ENCODE results near the gene CEP95.
"Not testable (repeated sequence)": the region's sequence is repeated elsewhere in the genome, so short reads cannot be mapped to it uniquely, and the experiment has no call there.

Gene CEP95

DNA sequence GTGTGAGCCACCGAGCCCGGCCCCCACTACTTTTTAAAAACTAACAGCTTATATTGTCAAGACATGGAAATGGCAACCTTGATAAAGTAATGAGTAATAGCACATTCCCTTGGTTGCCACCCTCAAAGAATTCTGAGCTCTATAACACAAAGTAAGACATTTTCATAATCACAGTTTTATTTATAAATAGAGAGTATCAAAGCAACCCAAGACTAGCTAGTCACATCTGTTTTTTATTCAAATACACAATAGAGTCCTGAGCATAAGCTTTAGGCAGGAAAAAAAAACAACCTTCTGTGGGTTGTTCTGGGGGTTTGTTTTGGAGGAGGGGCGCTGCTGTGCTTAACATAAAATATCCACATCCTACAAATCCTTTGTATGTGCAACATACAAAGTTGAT is 68.7 kb downstream of the CEP95 start:
- no peak for DNase-seq (ENCODE audit: low spot score)

- not testable (repeated sequence) for DNase-seq (ENCODE audit: low spot score)
Measured at GRCh38 chr17:64577025-64577424, 70.2 kb downstream of the CEP95 start.

- no peak for DNase-seq (ENCODE audit: low spot score)
Measured at GRCh38 chr17:64579917-64580316, 73.1 kb downstream of the CEP95 start.

DNA sequence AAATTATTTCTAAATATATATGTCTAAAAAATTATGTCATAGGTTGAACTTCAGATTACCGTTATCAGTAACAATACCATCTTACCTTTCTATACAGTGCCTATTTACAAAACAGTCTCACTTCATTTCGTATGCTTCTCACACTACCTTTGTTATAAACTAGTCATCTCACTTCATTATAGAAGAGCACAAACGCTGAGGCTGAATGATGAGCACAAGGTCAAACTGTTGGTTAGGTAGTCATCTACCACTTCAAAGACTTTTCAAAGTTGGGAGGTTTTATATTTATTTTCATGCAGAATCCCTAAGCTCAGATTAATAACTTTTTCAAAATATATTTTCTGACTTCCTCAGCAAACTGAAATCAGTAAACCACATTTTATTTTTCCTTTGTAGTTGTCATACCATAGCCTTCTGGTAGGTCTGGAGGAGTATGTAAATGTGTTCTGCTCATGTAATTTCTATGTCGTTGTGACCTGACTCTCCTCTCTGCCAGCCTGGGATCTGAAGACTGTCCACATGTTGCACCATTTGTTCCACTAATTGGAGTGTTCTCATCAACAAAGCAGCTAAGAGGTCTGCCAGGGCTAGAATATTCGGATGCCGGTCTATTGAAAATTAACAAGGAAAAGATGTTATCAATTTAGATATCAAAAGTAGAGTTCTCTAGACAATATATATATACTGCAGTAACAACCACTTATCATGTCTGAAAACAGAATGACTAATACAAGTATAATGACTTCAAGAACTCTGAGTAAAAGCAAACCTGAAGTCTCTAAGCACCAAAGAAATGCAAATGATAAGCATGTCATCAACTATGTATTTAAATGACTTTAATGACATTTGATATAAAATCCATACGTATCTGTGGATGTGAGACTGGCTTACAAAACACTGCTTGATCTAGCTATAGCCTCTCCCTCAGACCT is 73.9 kb downstream of the CEP95 start:
- DNase-seq (ENCODE audit: low spot score) = no peak

- DNase-seq (ENCODE audit: low spot score) = no peak
Measured at GRCh38 chr17:64583038-64583437, 76.3 kb downstream of the CEP95 start.

DNA sequence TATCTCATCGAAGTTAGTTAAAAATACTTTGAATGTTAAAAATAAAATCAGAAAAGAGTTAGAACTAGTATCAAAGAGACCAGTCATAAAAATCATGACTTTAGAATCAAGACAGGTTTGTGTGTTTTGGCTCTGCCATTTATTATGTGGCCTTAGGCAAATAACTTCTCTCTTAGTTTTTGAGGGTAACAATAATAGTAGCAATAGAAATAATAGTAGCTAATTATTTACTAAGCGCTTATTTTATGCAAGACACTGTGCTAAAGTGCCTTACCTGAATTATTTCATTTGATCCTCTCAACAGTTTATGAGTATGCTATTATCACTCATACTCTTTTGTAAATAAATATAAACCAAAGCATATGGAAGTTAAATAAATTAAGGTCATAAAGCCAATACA is 78.4 kb downstream of the CEP95 start:
- DNase-seq (ENCODE audit: low spot score) = no peak
